Colonic mucosa (tissue), 4 donors: ENCODE results near the gene CTAG2. TPM values are rescaled to one million over a fixed set of nuclear protein-coding genes. Genes with fewer than 3 reads are reported as not detected.
"Not testable (repeated sequence)": the region's sequence is repeated elsewhere in the genome, so short reads cannot be mapped to it uniquely, and the experiment has no call there.

ENCODE experiments used
- DNase-seq: peaks from one replicate; pipeline ENCODE4 v3.0.0-alpha.2; 2020
- H3K27ac ChIP-seq: fragments of 200-600 bp; one replicate; pipeline ENCODE4 v1.8.0; 2021
- H3K27me3 ChIP-seq: fragments of 200-600 bp; one replicate; pipeline ENCODE4 v1.8.0; 2021
- H3K36me3 ChIP-seq: fragments of 200-600 bp; one replicate; pipeline ENCODE4 v1.8.0; 2021
- H3K4me1 ChIP-seq: fragments of 200-600 bp; one replicate; pipeline ENCODE4 v1.8.0; 2021; ENCODE audit warnings: mild to moderate bottlenecking
- H3K4me3 ChIP-seq: fragments of 200-600 bp; one replicate; pipeline ENCODE4 v1.8.0; 2021
- H3K9ac ChIP-seq, 2 donors: one replicate each; pipeline ENCODE4 v1.7.0; 2013; ENCODE audit warnings: control low read depth in 2 of 2, low read depth in 2 of 2, low read length in 2 of 2
- H3K9me3 ChIP-seq: fragments of 200-600 bp; one replicate; pipeline ENCODE4 v1.8.0; 2021
- intact Hi-C: fragments of 100-400 bp; cut with DNase I; formaldehyde crosslinking; loops from one replicate; pipeline ENCODE4 v1.14.1; 2022
- total RNA-seq, 2 donors: library from RNA; stranded (reverse); fragmentation: NEBNext Ultra II Directional in 1 of 2; extraction: Animal tissue kit (Norgen Biotek cat#: 25700) in 1 of 2; gene quantifications; one replicate each; pipeline ENCODE4 v1.2.1, GENCODE V29; 2021
- TF ChIP-seq, protein P1 (sequence below): fragments of 200-600 bp; IDR thresholded peaks from one replicate; pipeline ENCODE4 v1.8.0; 2022; ENCODE audit warnings: antibody characterized with exemption, mild to moderate bottlenecking
- donor health status: healthy.
- donor health status: DM: no; HTN: no; CAD: no.
- donor health status: DM: no; HTN: no; CAD: no.

CTAG2 gene
- total RNA-seq, 2 donors from 2014 or later, result not detected

DNA sequence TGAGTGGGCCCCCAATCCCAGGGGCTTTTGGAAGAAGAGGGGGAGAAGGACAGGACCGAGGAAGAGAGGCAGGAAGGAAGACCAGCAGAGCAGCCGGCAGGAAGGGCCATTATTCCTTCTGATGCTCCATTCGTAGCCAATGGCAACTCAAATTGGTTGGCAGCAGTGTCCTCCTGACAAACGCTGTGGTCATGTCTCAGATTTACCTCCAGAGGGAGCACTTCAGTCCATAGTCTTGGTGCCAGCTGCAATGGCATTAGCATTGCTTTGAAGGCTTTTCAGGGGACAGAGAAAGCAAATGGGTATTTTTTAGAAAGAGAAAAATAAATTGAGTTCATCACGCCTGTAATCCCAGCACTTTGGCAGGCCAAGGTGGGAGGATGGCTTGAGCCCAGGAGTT lies 24.4 kb downstream of the CTAG2 start:
- H3K9ac ChIP-seq, H3K27me3 ChIP-seq, H3K27ac ChIP-seq, intact Hi-C loops, H3K4me3 ChIP-seq, H3K36me3 ChIP-seq, H3K4me1 ChIP-seq, DNase-seq, H3K9me3 ChIP-seq: not testable (repeated sequence)

DNA sequence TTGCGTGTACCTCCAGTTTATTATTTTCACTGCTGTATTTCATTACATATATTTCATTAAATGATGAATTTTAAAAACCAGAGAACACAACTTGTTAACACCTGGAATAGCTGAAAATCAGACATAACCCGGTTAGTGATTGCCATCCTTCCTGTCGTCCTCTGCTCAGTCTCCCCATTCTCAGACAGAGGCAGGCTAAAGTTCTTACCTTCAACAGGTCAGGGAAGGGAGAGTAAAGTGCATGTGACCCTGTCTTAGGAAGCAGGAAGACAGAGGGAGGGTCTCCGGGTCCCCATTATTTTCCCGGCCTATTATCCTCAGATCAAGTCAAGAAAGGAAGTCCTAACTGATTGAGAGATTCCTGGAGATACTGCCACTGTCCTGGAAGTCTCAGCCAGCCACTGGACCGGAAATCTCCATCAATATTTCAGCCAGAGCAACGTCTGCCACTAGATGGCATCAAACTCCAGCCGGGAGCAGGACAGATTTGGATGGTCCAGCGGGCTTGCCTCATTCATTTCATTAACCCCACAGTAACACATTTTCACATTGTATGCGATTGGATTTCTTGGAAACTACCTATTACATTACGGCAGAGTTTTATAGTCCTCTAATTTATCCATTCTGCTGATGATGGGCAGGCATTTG lies 32.5 kb downstream of the CTAG2 start:
- H3K27me3 ChIP-seq, H3K9ac ChIP-seq, H3K36me3 ChIP-seq, intact Hi-C loops, H3K4me1 ChIP-seq, H3K4me3 ChIP-seq, H3K27ac ChIP-seq, H3K9me3 ChIP-seq, DNase-seq: not testable (repeated sequence)

DNA sequence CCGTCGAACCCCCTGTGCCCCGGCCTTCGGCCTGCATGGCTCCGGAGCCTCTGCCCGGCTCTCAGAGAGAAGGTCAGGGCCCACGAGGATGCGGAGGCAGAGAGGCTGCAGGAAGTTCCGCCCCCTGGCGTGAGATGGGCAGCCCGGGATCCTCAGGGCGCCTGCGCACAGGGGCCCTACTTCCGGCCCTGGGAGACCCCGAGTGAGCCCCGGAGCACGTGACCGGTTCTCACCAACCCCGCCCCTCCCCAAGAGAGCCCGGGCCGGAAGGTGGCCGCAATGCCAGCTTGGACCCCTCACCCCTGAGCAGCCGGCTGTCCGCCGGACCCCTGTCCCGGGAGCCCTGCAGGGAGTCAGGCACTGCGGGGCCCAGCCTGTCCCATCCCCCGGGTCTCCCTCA lies 34.2 kb downstream of the CTAG2 start, which contains the start of gene CTAG1B:
TSS of gene CTAG1B (minus strand) at position 101 of the 400 bp plus-strand sequence. CDS start at position 37, 64 bp downstream.
- H3K27ac ChIP-seq, H3K9me3 ChIP-seq, intact Hi-C loops, H3K4me3 ChIP-seq, H3K27me3 ChIP-seq, H3K36me3 ChIP-seq, DNase-seq, H3K4me1 ChIP-seq, H3K9ac ChIP-seq: not testable (repeated sequence)

DNA sequence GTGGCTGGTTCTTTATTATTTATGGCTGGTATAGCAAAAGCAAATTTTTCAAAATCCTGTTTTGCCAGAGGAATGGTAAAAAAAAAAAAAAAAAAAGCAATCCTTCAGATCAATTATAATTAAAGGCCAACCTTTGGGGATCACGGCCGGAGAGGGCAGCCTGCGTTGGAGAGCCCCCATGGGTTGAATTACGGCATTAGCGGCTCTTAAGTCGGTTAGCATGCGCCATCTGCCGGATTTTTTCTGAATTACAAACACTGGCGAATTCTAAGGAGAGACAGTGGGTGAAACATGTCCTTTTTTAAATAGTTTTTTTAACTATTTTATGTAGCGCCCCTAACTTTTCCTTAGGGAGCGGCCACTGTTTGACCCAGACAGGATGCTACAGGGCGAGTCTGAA lies 39.8 kb downstream of the CTAG2 start:
- H3K4me1 ChIP-seq, H3K27me3 ChIP-seq, H3K4me3 ChIP-seq, H3K9me3 ChIP-seq, H3K36me3 ChIP-seq, H3K9ac ChIP-seq, H3K27ac ChIP-seq, DNase-seq, intact Hi-C loops: not testable (repeated sequence)

DNA sequence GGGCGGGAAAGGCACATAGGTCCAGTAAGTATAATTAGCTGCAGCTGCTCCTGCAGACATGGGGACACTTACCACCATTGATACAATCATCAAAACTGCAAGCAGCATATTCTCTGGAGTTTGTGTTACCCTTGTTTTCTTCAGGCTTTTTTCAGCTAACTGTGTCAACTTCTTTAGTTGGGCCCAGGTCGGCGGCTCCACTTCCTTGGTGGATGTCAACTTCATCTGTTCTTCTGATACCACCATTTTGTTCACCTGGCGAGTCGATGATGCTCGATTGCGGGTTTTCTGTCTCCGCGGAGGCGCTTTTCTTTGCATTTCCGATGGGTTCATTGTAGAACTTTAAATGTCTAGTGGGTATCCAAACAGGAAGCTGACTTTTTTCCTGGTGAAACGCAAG lies 42.2 kb downstream of the CTAG2 start:
- H3K27me3 ChIP-seq, H3K9ac ChIP-seq, H3K4me1 ChIP-seq, DNase-seq, H3K36me3 ChIP-seq, H3K27ac ChIP-seq, H3K4me3 ChIP-seq, intact Hi-C loops, H3K9me3 ChIP-seq: not testable (repeated sequence)

DNA sequence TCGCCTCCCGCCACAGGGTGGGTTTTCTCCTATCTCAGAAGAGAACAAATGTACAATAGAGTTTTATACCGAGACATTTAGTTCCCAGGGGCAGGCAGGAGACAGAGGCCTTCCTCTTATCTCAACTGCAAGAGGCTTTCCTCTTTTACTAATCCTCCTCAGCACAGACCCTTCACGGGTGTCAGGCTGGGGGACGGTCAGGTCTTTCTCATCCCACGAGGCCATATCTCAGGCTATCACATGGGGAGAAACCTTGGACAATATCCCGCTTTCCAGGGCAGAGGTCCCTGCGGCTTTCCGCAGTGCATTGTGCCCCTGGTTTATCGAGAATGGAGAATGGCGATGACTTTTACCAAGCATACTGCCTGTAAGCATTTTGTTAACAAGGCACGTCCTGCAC lies 44.6 kb downstream of the CTAG2 start:
- intact Hi-C loops, DNase-seq, H3K9ac ChIP-seq, H3K27ac ChIP-seq, H3K27me3 ChIP-seq, H3K4me3 ChIP-seq, H3K4me1 ChIP-seq, H3K36me3 ChIP-seq, H3K9me3 ChIP-seq: not testable (repeated sequence)

DNA sequence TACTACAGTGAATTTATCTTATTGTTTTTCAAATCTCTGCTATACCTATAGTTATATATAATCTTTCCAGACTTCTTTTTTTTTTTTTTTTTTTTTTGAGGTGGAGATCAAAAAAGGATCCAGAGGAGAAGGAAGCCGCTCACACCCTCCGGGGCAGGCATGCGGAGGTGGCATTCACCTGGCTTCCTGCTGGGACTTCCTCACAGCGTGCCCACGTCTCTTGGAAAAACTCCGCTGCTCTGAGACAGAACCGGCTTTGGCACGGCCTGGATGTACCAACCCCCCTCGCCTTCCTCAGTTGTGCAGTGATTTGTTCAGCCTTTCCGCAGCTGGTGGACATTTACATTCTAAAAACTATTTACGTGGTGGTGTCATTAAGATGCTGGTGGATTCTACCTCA lies 45.4 kb downstream of the CTAG2 start:
- H3K9me3 ChIP-seq, intact Hi-C loops, H3K36me3 ChIP-seq, DNase-seq, H3K4me1 ChIP-seq, H3K27ac ChIP-seq, H3K27me3 ChIP-seq, H3K9ac ChIP-seq, H3K4me3 ChIP-seq: not testable (repeated sequence)

DNA sequence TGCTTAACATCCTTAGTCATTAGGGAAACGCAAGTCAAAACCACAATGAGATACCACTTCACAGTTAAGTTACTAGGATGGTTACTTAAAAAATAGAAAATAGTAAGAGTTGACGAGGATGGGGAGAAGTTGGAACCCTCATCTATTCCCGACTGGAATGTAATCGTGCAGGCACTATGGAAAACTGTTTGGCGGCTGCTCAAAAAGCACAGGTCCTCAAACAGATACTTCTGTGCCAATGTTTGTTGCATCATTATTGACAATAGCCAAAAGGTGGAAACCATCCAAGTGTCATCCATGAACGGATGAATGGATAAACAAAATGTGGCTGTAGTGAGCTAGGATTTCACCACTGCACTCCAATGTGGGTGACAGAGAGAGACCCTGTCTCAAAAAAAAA lies 46.0 kb downstream of the CTAG2 start:
- intact Hi-C loops, result no loop called here
- H3K9me3 ChIP-seq, result no peaks in the 10 kb centered on the region
- H3K36me3 ChIP-seq, result no peaks in the 10 kb centered on the region
- H3K4me1 ChIP-seq, result no peaks in the 10 kb centered on the region
- H3K27ac ChIP-seq, result no peak overlapping the region
- no peaks in the 10 kb centered on the region for H3K27me3 ChIP-seq
- H3K9ac ChIP-seq, result no peak overlapping the region
- H3K4me3 ChIP-seq, result no peak overlapping the region
- no peak for DNase-seq
- TF ChIP-seq, protein P1, sequence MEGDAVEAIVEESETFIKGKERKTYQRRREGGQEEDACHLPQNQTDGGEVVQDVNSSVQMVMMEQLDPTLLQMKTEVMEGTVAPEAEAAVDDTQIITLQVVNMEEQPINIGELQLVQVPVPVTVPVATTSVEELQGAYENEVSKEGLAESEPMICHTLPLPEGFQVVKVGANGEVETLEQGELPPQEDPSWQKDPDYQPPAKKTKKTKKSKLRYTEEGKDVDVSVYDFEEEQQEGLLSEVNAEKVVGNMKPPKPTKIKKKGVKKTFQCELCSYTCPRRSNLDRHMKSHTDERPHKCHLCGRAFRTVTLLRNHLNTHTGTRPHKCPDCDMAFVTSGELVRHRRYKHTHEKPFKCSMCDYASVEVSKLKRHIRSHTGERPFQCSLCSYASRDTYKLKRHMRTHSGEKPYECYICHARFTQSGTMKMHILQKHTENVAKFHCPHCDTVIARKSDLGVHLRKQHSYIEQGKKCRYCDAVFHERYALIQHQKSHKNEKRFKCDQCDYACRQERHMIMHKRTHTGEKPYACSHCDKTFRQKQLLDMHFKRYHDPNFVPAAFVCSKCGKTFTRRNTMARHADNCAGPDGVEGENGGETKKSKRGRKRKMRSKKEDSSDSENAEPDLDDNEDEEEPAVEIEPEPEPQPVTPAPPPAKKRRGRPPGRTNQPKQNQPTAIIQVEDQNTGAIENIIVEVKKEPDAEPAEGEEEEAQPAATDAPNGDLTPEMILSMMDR, result no peak

DNA sequence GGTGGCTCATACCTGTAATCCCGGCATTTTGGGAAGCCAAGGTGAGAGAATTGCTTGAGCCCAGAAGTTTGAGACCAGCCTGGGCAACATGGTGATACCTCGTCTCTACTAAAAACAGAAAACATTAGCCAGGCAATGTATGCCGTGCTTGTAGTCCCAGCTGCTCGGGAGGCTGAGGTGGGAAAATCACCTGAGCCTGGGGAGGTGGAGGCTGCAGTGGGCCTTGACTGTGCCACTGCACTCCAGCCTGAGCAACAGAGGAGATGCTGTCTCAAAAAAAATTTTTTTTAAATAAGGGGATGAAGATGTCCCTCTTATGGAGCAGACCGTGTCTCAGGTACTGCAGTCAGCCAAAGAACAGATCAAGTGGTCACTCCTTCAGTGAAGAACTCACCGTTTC lies 47.8 kb downstream of the CTAG2 start:
- Histone ChIP-seq H3K4me1 (no peaks in the 10 kb centered on the region), H3K4me3 (no peak overlapping the region), H3K9me3 (no peaks in the 10 kb centered on the region), H3K27me3 (no peaks in the 10 kb centered on the region), H3K27ac (no peak overlapping the region), H3K9ac (no peak overlapping the region), H3K36me3 (no peaks in the 10 kb centered on the region)
- intact Hi-C loops, result no loop called here
- TF ChIP-seq, protein P1, result no peak
- DNase-seq, result no peak
